SK-N-SH (cell line): ENCODE data around the gene ZNF507. TPM values are rescaled to one million over a fixed set of nuclear protein-coding genes. Genes with fewer than 3 reads are reported as not detected.

Experiments used
- CTCF ChIA-PET: fragments of 300-600, 350-600 bp; formaldehyde crosslinking; extraction: SDS; loops from one replicate; lab custom pipeline; 2021; lab: Yijun Ruan, JAX
- POLR2A ChIA-PET: fragments of 350-600 bp; sonication (Branson Sonifier 250); formaldehyde crosslinking; extraction: SDS; loops from one replicate; lab custom pipeline; 2020; ENCODE audit warnings: antibody characterized with exemption, inconsistent platforms; lab: Yijun Ruan, JAX
- DNase-seq: peaks from one replicate; pipeline ENCODE4 v3.0.0; 2012
- H2AFZ ChIP-seq: fragments of 200-600 bp; sonication (generic); 2 replicates; pipeline ENCODE4 v1.8.1; 2016; ENCODE audit warnings: antibody characterized with exemption, mild to moderate bottlenecking, low read depth
- H3F3A ChIP-seq: fragments of 200-600 bp; sonication (generic); replicated peaks from 2 replicates; pipeline ENCODE3; 2016; ENCODE audit warnings: antibody characterized with exemption, mild to moderate bottlenecking; ENCODE audit not compliant: insufficient read depth
- H3K27ac ChIP-seq, 2 experiments: fragments of 200-500 bp in 1 of 2; fragments of 200-600 bp in 1 of 2; sonication (Bioruptor generic) in 1 of 2; sonication (generic), shearing (Covaris generic) in 1 of 2; 2 replicates each; pipeline versions ENCODE4 v1.5.1 to v1.6.1; 2014 to 2016; ENCODE audit warnings: low read depth in 2 of 2, inconsistent platforms in 1 of 2, low read length in 1 of 2, mild to moderate bottlenecking in 1 of 2, mixed read lengths in 1 of 2
- H3K27me3 ChIP-seq: fragments of 200-600 bp; sonication (generic), shearing (Covaris generic); 2 replicates; pipeline ENCODE4 v1.6.1; 2016; ENCODE audit warnings: mixed run types; ENCODE audit not compliant: insufficient read depth
- H3K36me3 ChIP-seq, 2 experiments: fragments of 200-500 bp in 1 of 2; fragments of 200-600 bp in 1 of 2; sonication (Bioruptor generic) in 1 of 2; sonication (generic) in 1 of 2; replicated peaks in 1 of 2; 2 replicates each; pipeline versions ENCODE3 to v1.5.1; 2014 to 2016; ENCODE audit warnings: low read length in 1 of 2, mild to moderate bottlenecking in 1 of 2; ENCODE audit not compliant: insufficient read depth in 2 of 2, control insufficient read depth in 1 of 2
- H3K4me1 ChIP-seq, 2 experiments: fragments of 200-500 bp in 1 of 2; fragments of 200-600 bp in 1 of 2; sonication (Bioruptor generic) in 1 of 2; sonication (generic), shearing (Covaris generic) in 1 of 2; 2 replicates each; pipeline versions ENCODE4 v1.5.1 to v1.6.1; 2014 to 2016; ENCODE audit warnings: low read depth in 1 of 2, low read length in 1 of 2, mixed run types in 1 of 2; ENCODE audit not compliant: insufficient read depth in 2 of 2, control insufficient read depth in 1 of 2
- H3K4me2 ChIP-seq: fragments of 200-600 bp; sonication (generic), shearing (Covaris generic); 2 replicates; pipeline ENCODE4 v1.6.1; 2017; ENCODE audit warnings: mixed run types
- H3K4me3 ChIP-seq, 2 experiments: fragments of 200-500 bp in 1 of 2; fragments of 200-600 bp in 1 of 2; sonication (Bioruptor generic) in 1 of 2; sonication (generic), shearing (Covaris generic) in 1 of 2; 2 replicates each; pipeline versions ENCODE4 v1.5.1 to v1.8.1; 2014 to 2016; ENCODE audit warnings: low read depth in 2 of 2, inconsistent platforms in 1 of 2, low read length in 1 of 2, mild to moderate bottlenecking in 1 of 2, mixed read lengths in 1 of 2, moderate library complexity in 1 of 2
- H3K79me2 ChIP-seq: fragments of 200-600 bp; sonication (generic); 2 replicates; pipeline ENCODE4 v1.8.1; 2017; ENCODE audit warnings: mild to moderate bottlenecking; ENCODE audit not compliant: insufficient read depth
- H3K9ac ChIP-seq: fragments of 200-600 bp; sonication (generic); 2 replicates; pipeline ENCODE4 v1.6.1; 2017; ENCODE audit warnings: mixed run types
- H3K9me2 ChIP-seq: fragments of 200-600 bp; sonication (generic); 2 replicates; pipeline ENCODE4 v1.6.1; 2017; ENCODE audit warnings: mixed run types
- H3K9me3 ChIP-seq: fragments of 200-600 bp; sonication (generic); 2 replicates; pipeline ENCODE4 v1.6.1; 2017; ENCODE audit warnings: mixed run types, mild to moderate bottlenecking, moderate library complexity
- H4K20me1 ChIP-seq: fragments of 200-600 bp; sonication (generic); 2 replicates; pipeline ENCODE4 v1.6.1; 2017; ENCODE audit warnings: mild to moderate bottlenecking, mixed run types; ENCODE audit not compliant: insufficient read depth
- EP300 ChIP-seq, 2 experiments: IDR thresholded peaks; 2 replicates each; pipeline versions ENCODE4 v1.4.0 to v1.6.1; 2012; ENCODE audit warnings: borderline replicate concordance in 1 of 2, low read depth in 1 of 2, low read length in 1 of 2
- FOXJ3 ChIP-seq: sonication (generic); formaldehyde crosslinking; IDR thresholded peaks from 2 replicates; pipeline ENCODE4 v1.5.1; 2020; ENCODE audit warnings: mild to moderate bottlenecking, missing genetic modification reagents
- FOXM1 ChIP-seq: IDR thresholded peaks from 2 replicates; pipeline ENCODE4 v1.4.0; 2012; ENCODE audit warnings: low read depth, mild to moderate bottlenecking
- NFIC ChIP-seq: IDR thresholded peaks from 2 replicates; pipeline ENCODE4 v1.4.0; 2012; ENCODE audit warnings: borderline replicate concordance
- NRF1 ChIP-seq: IDR thresholded peaks from 2 replicates; pipeline ENCODE4 v1.6.1; 2012; ENCODE audit warnings: low read depth, mild to moderate bottlenecking, low read length
- RCOR1 ChIP-seq: fragments of 150-350 bp; IDR thresholded peaks from 2 replicates; pipeline ENCODE4 v1.6.1; 2017; ENCODE audit warnings: antibody characterized with exemption, low read length
- RXRA ChIP-seq: IDR thresholded peaks from 2 replicates; pipeline ENCODE4 v1.4.0; 2012; ENCODE audit warnings: low read depth, mild to moderate bottlenecking, borderline replicate concordance
- TAF1 ChIP-seq: IDR thresholded peaks from 2 replicates; pipeline ENCODE4 v1.6.1; 2012; ENCODE audit warnings: low read depth, mild to moderate bottlenecking, low read length, moderate library complexity, borderline replicate concordance
- WGBS: methylation state at CpG from one replicate; pipeline ENCODE4 v1.1.6; 2017; ENCODE audit warnings: low lambda C conversion rate; 5-methylcytosine and 5-hydroxymethylcytosine counted together
- polyA plus RNA-seq, 3 experiments: library from polyadenylated mRNA; depleted of rRNA; stranded (reverse); fragments of >200 nt; gene quantifications; 2 replicates each; pipeline ENCODE4 v1.2.3, GENCODE V29; 2012
- TF ChIP-seq, protein P1 (sequence below): IDR thresholded peaks from 2 replicates; pipeline ENCODE4; 2012
- TF ChIP-seq, protein P2 (sequence below): IDR thresholded peaks from 2 replicates; pipeline ENCODE4 v1.6.1; 2012; ENCODE audit warnings: mild to moderate bottlenecking, low read depth, low read length, moderate library complexity

The ZNF507 gene
- polyA plus RNA-seq, 1 of the 3 experiments (the other 2 are of a cell fraction) = 6.8 TPM

GRCh38 chr19:32313569-32314265, 31.7 kb upstream of the ZNF507 start (continued):
- no peak for TF ChIP-seq NRF1
- no peak for TF ChIP-seq TAF1
- TF ChIP-seq, protein P1, sequence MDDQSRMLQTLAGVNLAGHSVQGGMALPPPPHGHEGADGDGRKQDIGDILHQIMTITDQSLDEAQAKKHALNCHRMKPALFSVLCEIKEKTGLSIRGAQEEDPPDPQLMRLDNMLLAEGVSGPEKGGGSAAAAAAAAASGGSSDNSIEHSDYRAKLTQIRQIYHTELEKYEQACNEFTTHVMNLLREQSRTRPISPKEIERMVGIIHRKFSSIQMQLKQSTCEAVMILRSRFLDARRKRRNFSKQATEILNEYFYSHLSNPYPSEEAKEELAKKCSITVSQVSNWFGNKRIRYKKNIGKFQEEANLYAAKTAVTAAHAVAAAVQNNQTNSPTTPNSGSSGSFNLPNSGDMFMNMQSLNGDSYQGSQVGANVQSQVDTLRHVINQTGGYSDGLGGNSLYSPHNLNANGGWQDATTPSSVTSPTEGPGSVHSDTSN = no peak
- no peak for TF ChIP-seq EP300 (IDR thresholded peaks at IDR 0.05; ENCODE audit: borderline replicate concordance in 1 of 2, low read depth in 1 of 2, low read length in 1 of 2)
- TF ChIP-seq RXRA = no peak
- no peak for TF ChIP-seq FOXM1

DNA sequence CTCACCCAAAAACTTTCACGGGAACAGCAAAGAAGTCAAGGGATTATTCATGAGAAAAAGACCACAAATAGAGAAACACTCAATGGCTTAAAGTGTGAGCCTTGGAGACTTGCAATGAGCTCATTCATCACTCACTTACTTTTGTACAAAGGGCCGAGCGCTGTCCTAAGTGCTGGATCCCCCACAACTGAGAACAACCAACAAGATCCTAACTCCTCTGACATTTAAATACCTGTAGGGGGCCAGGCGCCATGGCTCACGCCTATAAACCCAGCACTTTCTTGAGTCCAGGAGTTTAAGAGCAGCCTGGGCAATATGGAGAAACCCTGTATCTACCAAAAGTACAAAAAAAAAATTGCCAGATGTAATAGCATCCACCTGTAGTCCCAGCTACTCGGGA, 29.4 kb upstream of the ZNF507 start:
- H3K36me3 ChIP-seq = no peaks in the 10 kb centered on the region
- H3K27me3 ChIP-seq = no peaks in the 10 kb centered on the region
- H3K4me3 ChIP-seq = no peak overlapping the region
- no peaks in the 10 kb centered on the region for H3K79me2 ChIP-seq
- no peak overlapping the region for H2AFZ ChIP-seq
- no peaks in the 10 kb centered on the region for H3K4me1 ChIP-seq
- no peak overlapping the region for H3K4me2 ChIP-seq
- no peaks in the 10 kb centered on the region for H4K20me1 ChIP-seq
- 63% methylated on average over 6 of the region's 6 CpGs for WGBS
- no peak overlapping the region for H3K9ac ChIP-seq
- CTCF ChIA-PET = interaction anchor here (0.9 kb wide), 1 partner anchor 23 kb away, joined by 3 read pairs; no protein-coding TSS in a partner anchor
- H3K27ac ChIP-seq = no peak overlapping the region
- POLR2A ChIA-PET = no interaction called here
- no peaks in the 10 kb centered on the region for H3K9me3 ChIP-seq
- TF ChIP-seq EP300 (IDR thresholded peaks at IDR 0.05; ENCODE audit: borderline replicate concordance in 1 of 2, low read depth in 1 of 2, low read length in 1 of 2) (no peak), TAF1 (no peak), RCOR1 (no peak), NFIC (no peak), FOXJ3 (no peak)
- TF ChIP-seq, protein P2, sequence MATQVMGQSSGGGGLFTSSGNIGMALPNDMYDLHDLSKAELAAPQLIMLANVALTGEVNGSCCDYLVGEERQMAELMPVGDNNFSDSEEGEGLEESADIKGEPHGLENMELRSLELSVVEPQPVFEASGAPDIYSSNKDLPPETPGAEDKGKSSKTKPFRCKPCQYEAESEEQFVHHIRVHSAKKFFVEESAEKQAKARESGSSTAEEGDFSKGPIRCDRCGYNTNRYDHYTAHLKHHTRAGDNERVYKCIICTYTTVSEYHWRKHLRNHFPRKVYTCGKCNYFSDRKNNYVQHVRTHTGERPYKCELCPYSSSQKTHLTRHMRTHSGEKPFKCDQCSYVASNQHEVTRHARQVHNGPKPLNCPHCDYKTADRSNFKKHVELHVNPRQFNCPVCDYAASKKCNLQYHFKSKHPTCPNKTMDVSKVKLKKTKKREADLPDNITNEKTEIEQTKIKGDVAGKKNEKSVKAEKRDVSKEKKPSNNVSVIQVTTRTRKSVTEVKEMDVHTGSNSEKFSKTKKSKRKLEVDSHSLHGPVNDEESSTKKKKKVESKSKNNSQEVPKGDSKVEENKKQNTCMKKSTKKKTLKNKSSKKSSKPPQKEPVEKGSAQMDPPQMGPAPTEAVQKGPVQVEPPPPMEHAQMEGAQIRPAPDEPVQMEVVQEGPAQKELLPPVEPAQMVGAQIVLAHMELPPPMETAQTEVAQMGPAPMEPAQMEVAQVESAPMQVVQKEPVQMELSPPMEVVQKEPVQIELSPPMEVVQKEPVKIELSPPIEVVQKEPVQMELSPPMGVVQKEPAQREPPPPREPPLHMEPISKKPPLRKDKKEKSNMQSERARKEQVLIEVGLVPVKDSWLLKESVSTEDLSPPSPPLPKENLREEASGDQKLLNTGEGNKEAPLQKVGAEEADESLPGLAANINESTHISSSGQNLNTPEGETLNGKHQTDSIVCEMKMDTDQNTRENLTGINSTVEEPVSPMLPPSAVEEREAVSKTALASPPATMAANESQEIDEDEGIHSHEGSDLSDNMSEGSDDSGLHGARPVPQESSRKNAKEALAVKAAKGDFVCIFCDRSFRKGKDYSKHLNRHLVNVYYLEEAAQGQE = peak; percentile 79; the same call in 1 of the 2 replicates
- no peaks in the 10 kb centered on the region for H3F3A ChIP-seq
- DNase-seq = no peak
- no peaks in the 10 kb centered on the region for H3K9me2 ChIP-seq
